SK-N-SH treated with all-trans-retinoic acid at 6 μM for 48 hours (cell line): ENCODE data around the gene CCT3.

Experiments used
- ATAC-seq: fragments of 200-7000 bp; cut with Tn5 transposase; 3 replicates; pipeline ENCODE4 v1.9.1; 2020; ENCODE audit warnings: mild to moderate bottlenecking, moderate library complexity
- ARNTL ChIP-seq: fragments of 450-650 bp; formaldehyde crosslinking; IDR thresholded peaks from 2 replicates; pipeline ENCODE4 v1.5.0; 2020; ENCODE audit warnings: low read depth, mild to moderate bottlenecking, moderate library complexity, borderline replicate concordance
- BACH2 ChIP-seq: fragments of 250-450 bp; sonication (Bioruptor Pico); IDR thresholded peaks from 2 replicates; pipeline ENCODE4 v1.9.0; 2021; ENCODE audit warnings: mild to moderate bottlenecking, borderline replicate concordance
- CSDC2 ChIP-seq: fragments of 250-450 bp; sonication (Bioruptor Pico); IDR thresholded peaks from 2 replicates; pipeline ENCODE4 v1.5.0; 2020; ENCODE audit warnings: mild to moderate bottlenecking, moderate library complexity
- ESRRG ChIP-seq: fragments of 250-450 bp; sonication (Bioruptor Pico); IDR thresholded peaks from 2 replicates; pipeline ENCODE4 v1.6.1; 2021; ENCODE audit warnings: mild to moderate bottlenecking
- GLIS3 ChIP-seq: fragments of 250-450 bp; sonication (Bioruptor Pico); IDR thresholded peaks from 2 replicates; pipeline ENCODE4 v1.5.0; 2020; ENCODE audit warnings: mild to moderate bottlenecking, moderate library complexity
- ISL1 ChIP-seq: fragments of 250-450 bp; sonication (Bioruptor Pico); IDR thresholded peaks from 2 replicates; pipeline ENCODE4 v2.1.2; 2022; ENCODE audit warnings: mild to moderate bottlenecking, moderate library complexity
- OSR1 ChIP-seq: fragments of 250-450 bp; sonication (Bioruptor Pico); IDR thresholded peaks from 2 replicates; pipeline ENCODE4 v1.8.0; 2022; ENCODE audit warnings: moderate library complexity, mild to moderate bottlenecking, inconsistent platforms
- PPARA ChIP-seq: fragments of 250-450 bp; sonication (Bioruptor Pico); IDR thresholded peaks from 2 replicates; pipeline ENCODE4 v1.5.0; 2020; ENCODE audit warnings: mild to moderate bottlenecking, borderline replicate concordance
- RARB ChIP-seq: fragments of 250-450 bp; sonication (Bioruptor Pico); IDR thresholded peaks from 2 replicates; pipeline ENCODE4 v1.8.0; 2021; ENCODE audit warnings: mild to moderate bottlenecking, moderate library complexity
- SNAI2 ChIP-seq: fragments of 250-450 bp; sonication (Bioruptor Pico); IDR thresholded peaks from 2 replicates; pipeline ENCODE4 v1.5.0; 2020; ENCODE audit warnings: mild to moderate bottlenecking, moderate library complexity
- ZC3H10 ChIP-seq: fragments of 250-450 bp; sonication (Bioruptor Pico); IDR thresholded peaks from 2 replicates; pipeline ENCODE4 v1.5.1; 2021; ENCODE audit warnings: mild to moderate bottlenecking, moderate library complexity
- ZFP30 ChIP-seq: fragments of 450-650 bp; formaldehyde crosslinking; IDR thresholded peaks from 2 replicates; pipeline ENCODE4 v1.5.0; 2022; ENCODE audit warnings: mild to moderate bottlenecking, moderate library complexity
- ZNF565 ChIP-seq: fragments of 450-650 bp; formaldehyde crosslinking; conservative IDR thresholded peaks from 2 replicates; pipeline ENCODE4 v1.5.0; 2020; ENCODE audit warnings: low read depth, mild to moderate bottlenecking, moderate library complexity
- ZNF70 ChIP-seq: fragments of 450-650 bp; formaldehyde crosslinking; IDR thresholded peaks from 2 replicates; pipeline ENCODE4 v1.5.0; 2020; ENCODE audit warnings: mild to moderate bottlenecking, moderate library complexity
- ZNF8 ChIP-seq: fragments of 450-650 bp; formaldehyde crosslinking; IDR thresholded peaks from 2 replicates; pipeline ENCODE4 v1.5.0; 2020; ENCODE audit warnings: mild to moderate bottlenecking, moderate library complexity
- TF ChIP-seq, protein P1 (sequence below): fragments of 250-450 bp; sonication (Bioruptor Pico); IDR thresholded peaks from 2 replicates; pipeline ENCODE4 v1.8.0; 2020; ENCODE audit warnings: mild to moderate bottlenecking, moderate library complexity, borderline replicate concordance
- TF ChIP-seq, protein P2 (sequence below): fragments of 250-450 bp; sonication (Bioruptor Pico); IDR thresholded peaks from 2 replicates; pipeline ENCODE4 v1.5.0; 2020; ENCODE audit warnings: mild to moderate bottlenecking, moderate library complexity
- TF ChIP-seq, protein P3 (sequence below): fragments of 250-450 bp; sonication (Bioruptor Pico); IDR thresholded peaks from 2 replicates; pipeline ENCODE4 v1.5.1; 2021; ENCODE audit warnings: mild to moderate bottlenecking, moderate library complexity
- TF ChIP-seq, protein P4 (sequence below): fragments of 250-450 bp; sonication (Bioruptor Pico); IDR thresholded peaks from 2 replicates; pipeline ENCODE4 v1.5.1; 2020; ENCODE audit warnings: low read depth, mild to moderate bottlenecking, moderate library complexity
- TF ChIP-seq, protein P5 (sequence below): fragments of 250-450 bp; sonication (Bioruptor Pico); IDR thresholded peaks from 2 replicates; pipeline ENCODE4 v1.8.0; 2021; ENCODE audit warnings: low read depth, mild to moderate bottlenecking, moderate library complexity, borderline replicate concordance

Gene CCT3

DNA sequence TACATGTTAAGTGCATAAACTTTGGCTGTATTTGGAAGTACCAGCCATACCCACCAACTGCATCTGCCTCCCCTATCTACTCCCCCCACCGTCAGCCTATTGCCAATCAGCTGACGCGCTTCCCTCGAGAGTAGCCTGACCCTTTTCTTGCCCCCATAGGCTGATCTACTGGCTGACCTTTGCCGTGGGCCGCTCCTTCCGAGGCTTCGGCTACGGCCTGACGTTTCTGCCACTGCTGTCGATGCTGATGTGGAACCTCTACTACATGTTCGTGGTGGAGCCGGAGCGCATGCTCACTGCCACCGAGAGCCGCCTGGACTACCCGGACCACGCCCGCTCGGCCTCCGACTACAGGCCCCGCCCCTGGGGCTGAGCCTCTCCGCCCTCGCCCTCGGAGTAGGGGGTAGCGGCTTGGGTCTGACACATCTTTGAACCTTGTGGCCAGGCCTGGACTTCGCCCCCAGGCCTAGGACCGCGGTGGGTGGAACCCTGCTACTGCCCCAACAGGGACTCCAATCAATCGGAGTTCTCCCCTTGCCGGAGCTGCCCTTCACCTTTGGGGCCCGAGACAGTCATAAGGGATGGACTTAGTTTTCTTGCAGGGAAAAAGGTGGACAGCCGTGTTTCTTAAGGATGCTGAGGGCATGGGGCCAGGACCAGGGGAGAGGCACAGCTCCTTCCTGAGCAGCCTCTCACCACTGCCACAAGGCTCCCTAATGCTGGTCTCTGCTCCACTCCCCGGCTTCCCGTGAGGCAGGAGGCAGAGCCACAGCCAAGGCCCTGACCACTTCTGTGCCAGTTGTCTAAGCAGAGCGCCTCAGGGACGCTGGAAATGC lies 46.6 kb downstream of the CCT3 start (continued):
- TF ChIP-seq, protein P1, sequence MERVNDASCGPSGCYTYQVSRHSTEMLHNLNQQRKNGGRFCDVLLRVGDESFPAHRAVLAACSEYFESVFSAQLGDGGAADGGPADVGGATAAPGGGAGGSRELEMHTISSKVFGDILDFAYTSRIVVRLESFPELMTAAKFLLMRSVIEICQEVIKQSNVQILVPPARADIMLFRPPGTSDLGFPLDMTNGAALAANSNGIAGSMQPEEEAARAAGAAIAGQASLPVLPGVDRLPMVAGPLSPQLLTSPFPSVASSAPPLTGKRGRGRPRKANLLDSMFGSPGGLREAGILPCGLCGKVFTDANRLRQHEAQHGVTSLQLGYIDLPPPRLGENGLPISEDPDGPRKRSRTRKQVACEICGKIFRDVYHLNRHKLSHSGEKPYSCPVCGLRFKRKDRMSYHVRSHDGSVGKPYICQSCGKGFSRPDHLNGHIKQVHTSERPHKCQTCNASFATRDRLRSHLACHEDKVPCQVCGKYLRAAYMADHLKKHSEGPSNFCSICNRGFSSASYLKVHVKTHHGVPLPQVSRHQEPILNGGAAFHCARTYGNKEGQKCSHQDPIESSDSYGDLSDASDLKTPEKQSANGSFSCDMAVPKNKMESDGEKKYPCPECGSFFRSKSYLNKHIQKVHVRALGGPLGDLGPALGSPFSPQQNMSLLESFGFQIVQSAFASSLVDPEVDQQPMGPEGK: no peak
- TF ChIP-seq PPARA (CRISPR knock-in tag): no peak
- TF ChIP-seq ZFP30: no peak
- no peak for TF ChIP-seq ZNF70 (CRISPR knock-in tag)
- no peak for TF ChIP-seq ARNTL
- TF ChIP-seq RARB (CRISPR knock-in tag): no peak
- TF ChIP-seq BACH2 (CRISPR knock-in tag): no peak

DNA sequence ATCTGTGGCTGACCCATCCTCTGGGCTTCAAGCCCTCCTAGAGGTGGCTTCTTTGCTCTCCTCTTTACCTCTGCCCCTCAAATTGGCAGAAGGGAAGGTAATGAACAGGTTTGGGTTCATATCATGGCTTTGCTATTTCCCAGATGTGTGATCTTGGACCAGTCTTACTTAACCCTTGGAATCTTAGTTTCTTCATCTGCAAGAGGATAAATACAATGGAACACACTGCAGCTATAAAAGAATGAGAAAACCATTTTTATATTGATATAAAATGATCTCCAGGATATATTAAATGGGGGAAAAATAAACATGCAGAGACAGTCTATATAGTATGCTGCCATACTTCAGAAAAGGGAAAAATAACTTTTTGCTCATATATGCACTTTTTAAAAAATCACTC lies 48.2 kb downstream of the CCT3 start:
- TF ChIP-seq ZFP30: no peak
- no peak for TF ChIP-seq RARB (CRISPR knock-in tag)
- TF ChIP-seq ESRRG: no peak
- TF ChIP-seq GLIS3 (CRISPR knock-in tag): no peak
- TF ChIP-seq ZC3H10 (CRISPR knock-in tag): no peak
- no peak for TF ChIP-seq ZNF565 (CRISPR knock-in tag)
- TF ChIP-seq SNAI2 (CRISPR knock-in tag): no peak
- TF ChIP-seq, protein P2, sequence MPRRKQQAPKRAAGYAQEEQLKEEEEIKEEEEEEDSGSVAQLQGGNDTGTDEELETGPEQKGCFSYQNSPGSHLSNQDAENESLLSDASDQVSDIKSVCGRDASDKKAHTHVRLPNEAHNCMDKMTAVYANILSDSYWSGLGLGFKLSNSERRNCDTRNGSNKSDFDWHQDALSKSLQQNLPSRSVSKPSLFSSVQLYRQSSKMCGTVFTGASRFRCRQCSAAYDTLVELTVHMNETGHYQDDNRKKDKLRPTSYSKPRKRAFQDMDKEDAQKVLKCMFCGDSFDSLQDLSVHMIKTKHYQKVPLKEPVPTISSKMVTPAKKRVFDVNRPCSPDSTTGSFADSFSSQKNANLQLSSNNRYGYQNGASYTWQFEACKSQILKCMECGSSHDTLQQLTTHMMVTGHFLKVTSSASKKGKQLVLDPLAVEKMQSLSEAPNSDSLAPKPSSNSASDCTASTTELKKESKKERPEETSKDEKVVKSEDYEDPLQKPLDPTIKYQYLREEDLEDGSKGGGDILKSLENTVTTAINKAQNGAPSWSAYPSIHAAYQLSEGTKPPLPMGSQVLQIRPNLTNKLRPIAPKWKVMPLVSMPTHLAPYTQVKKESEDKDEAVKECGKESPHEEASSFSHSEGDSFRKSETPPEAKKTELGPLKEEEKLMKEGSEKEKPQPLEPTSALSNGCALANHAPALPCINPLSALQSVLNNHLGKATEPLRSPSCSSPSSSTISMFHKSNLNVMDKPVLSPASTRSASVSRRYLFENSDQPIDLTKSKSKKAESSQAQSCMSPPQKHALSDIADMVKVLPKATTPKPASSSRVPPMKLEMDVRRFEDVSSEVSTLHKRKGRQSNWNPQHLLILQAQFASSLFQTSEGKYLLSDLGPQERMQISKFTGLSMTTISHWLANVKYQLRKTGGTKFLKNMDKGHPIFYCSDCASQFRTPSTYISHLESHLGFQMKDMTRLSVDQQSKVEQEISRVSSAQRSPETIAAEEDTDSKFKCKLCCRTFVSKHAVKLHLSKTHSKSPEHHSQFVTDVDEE (CRISPR knock-in tag): no peak
- no peak for TF ChIP-seq ZNF8 (CRISPR knock-in tag)
- ATAC-seq: no peak

DNA sequence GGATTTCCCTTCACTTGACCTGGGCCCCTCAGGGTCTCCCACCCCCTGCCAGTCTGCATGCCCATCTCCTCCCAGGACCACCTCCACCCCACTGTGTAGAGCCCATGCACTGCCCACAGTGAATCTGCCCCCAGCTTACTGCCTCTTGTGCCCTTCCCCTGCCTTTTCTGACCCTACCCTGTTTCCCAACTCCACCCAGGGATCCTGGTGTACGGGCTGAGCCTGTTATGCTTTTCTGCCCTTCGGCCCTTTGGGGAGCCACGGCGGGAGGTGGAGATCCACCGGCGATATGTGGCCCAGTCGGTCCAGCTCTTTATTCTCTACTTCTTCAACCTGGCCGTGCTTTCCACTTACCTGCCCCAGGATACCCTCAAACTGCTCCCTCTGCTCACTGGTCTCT lies 52.0 kb downstream of the CCT3 start:
- TF ChIP-seq CSDC2 (CRISPR knock-in tag): no peak
- TF ChIP-seq ESRRG: no peak
- TF ChIP-seq OSR1 (CRISPR knock-in tag): no peak
- no peak for TF ChIP-seq ZNF8 (CRISPR knock-in tag)
- TF ChIP-seq, protein P3, sequence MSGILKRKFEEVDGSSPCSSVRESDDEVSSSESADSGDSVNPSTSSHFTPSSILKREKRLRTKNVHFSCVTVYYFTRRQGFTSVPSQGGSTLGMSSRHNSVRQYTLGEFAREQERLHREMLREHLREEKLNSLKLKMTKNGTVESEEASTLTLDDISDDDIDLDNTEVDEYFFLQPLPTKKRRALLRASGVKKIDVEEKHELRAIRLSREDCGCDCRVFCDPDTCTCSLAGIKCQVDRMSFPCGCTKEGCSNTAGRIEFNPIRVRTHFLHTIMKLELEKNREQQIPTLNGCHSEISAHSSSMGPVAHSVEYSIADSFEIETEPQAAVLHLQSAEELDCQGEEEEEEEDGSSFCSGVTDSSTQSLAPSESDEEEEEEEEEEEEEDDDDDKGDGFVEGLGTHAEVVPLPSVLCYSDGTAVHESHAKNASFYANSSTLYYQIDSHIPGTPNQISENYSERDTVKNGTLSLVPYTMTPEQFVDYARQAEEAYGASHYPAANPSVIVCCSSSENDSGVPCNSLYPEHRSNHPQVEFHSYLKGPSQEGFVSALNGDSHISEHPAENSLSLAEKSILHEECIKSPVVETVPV: no peak
- no peak for TF ChIP-seq PPARA (CRISPR knock-in tag)
- no peak for TF ChIP-seq SNAI2 (CRISPR knock-in tag)
- TF ChIP-seq, protein P4, sequence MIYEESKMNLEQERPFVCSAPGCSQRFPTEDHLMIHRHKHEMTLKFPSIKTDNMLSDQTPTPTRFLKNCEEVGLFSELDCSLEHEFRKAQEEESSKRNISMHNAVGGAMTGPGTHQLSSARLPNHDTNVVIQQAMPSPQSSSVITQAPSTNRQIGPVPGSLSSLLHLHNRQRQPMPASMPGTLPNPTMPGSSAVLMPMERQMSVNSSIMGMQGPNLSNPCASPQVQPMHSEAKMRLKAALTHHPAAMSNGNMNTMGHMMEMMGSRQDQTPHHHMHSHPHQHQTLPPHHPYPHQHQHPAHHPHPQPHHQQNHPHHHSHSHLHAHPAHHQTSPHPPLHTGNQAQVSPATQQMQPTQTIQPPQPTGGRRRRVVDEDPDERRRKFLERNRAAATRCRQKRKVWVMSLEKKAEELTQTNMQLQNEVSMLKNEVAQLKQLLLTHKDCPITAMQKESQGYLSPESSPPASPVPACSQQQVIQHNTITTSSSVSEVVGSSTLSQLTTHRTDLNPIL: no peak
- TF ChIP-seq, protein P2 (CRISPR knock-in tag): no peak
- TF ChIP-seq, protein P5, sequence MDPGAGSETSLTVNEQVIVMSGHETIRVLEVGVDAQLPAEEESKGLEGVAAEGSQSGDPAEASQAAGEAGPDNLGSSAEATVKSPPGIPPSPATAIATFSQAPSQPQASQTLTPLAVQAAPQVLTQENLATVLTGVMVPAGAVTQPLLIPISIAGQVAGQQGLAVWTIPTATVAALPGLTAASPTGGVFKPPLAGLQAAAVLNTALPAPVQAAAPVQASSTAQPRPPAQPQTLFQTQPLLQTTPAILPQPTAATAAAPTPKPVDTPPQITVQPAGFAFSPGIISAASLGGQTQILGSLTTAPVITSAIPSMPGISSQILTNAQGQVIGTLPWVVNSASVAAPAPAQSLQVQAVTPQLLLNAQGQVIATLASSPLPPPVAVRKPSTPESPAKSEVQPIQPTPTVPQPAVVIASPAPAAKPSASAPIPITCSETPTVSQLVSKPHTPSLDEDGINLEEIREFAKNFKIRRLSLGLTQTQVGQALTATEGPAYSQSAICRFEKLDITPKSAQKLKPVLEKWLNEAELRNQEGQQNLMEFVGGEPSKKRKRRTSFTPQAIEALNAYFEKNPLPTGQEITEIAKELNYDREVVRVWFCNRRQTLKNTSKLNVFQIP: no peak
- TF ChIP-seq ZNF565 (CRISPR knock-in tag): no peak
- TF ChIP-seq RARB (CRISPR knock-in tag): no peak
- TF ChIP-seq ZC3H10 (CRISPR knock-in tag): no peak
- no peak for TF ChIP-seq GLIS3 (CRISPR knock-in tag)
- no peak for TF ChIP-seq ARNTL
- no peak for TF ChIP-seq ISL1 (CRISPR knock-in tag)
- TF ChIP-seq ZNF70 (CRISPR knock-in tag): no peak
- no peak for ATAC-seq
